H9 (cell line): ENCODE data around the gene CPO. TPM values are rescaled to one million over a fixed set of nuclear protein-coding genes. Genes with fewer than 3 reads are reported as not detected.

Source experiments
- DNase-seq: peaks from one replicate; pipeline ENCODE4 v3.0.0-alpha.2; 2017
- H2AFZ ChIP-seq: one replicate; pipeline ENCODE4 v1.6.1; 2013; ENCODE audit warnings: mild to moderate bottlenecking, low read length, control low read depth, moderate library complexity
- H2AK5ac ChIP-seq: 2 replicates; pipeline ENCODE4 v1.6.1; 2013; ENCODE audit warnings: low read length, control low read depth, mixed read lengths; ENCODE audit not compliant: insufficient read length
- H2BK120ac ChIP-seq: one replicate; pipeline ENCODE4 v1.6.1; 2013; ENCODE audit warnings: low read depth, mild to moderate bottlenecking, low read length, control low read depth, inconsistent platforms; ENCODE audit not compliant: poor library complexity, severe bottlenecking
- H2BK12ac ChIP-seq: 2 replicates; pipeline ENCODE4 v1.6.1; 2013; ENCODE audit warnings: low read length, control low read depth, mixed read lengths, low read depth; ENCODE audit not compliant: insufficient read length
- H2BK15ac ChIP-seq: 2 replicates; pipeline ENCODE4 v1.6.1; 2013; ENCODE audit warnings: low read depth, low read length, control low read depth
- H2BK20ac ChIP-seq: one replicate; pipeline ENCODE4 v1.6.1; 2013; ENCODE audit warnings: low read depth, mild to moderate bottlenecking, low read length, control low read depth, inconsistent platforms; ENCODE audit not compliant: poor library complexity, severe bottlenecking
- H2BK5ac ChIP-seq: 2 replicates; pipeline ENCODE4 v1.6.1; 2013; ENCODE audit warnings: low read length, control low read depth, mixed read lengths; ENCODE audit not compliant: insufficient read length
- H3K14ac ChIP-seq: 2 replicates; pipeline ENCODE4 v1.6.1; 2013; ENCODE audit warnings: low read length, control low read depth; ENCODE audit not compliant: insufficient read depth
- H3K18ac ChIP-seq: 2 replicates; pipeline ENCODE4 v1.6.1; 2013; ENCODE audit warnings: low read depth, mild to moderate bottlenecking, mixed read lengths, low read length, control low read depth; ENCODE audit not compliant: insufficient read length
- H3K23ac ChIP-seq: 2 replicates; pipeline ENCODE4 v1.6.1; 2013; ENCODE audit warnings: low read length, control low read depth, mixed read lengths, low read depth; ENCODE audit not compliant: insufficient read length
- H3K23me2 ChIP-seq: 2 replicates; pipeline ENCODE4 v1.6.1; 2013; ENCODE audit warnings: low read depth, mild to moderate bottlenecking, mixed read lengths, low read length, control low read depth; ENCODE audit not compliant: insufficient read length, poor library complexity, severe bottlenecking
- H3K27ac ChIP-seq: 2 replicates; pipeline ENCODE4 v1.5.1; 2013; ENCODE audit warnings: low read length, control low read depth, mixed read lengths, low read depth; ENCODE audit not compliant: insufficient read length
- H3K27me3 ChIP-seq: 2 replicates; pipeline ENCODE4 v1.6.1; 2013; ENCODE audit warnings: low read length, control low read depth, inconsistent platforms; ENCODE audit not compliant: insufficient read depth
- H3K4ac ChIP-seq: 2 replicates; pipeline ENCODE4 v1.6.1; 2013; ENCODE audit warnings: low read depth, mild to moderate bottlenecking, control low read depth, inconsistent platforms, low read length, moderate library complexity
- H3K4me1 ChIP-seq: 2 replicates; pipeline ENCODE4 v1.6.1; 2013; ENCODE audit warnings: low read length, control low read depth, inconsistent platforms; ENCODE audit not compliant: insufficient read depth
- H3K4me2 ChIP-seq: 2 replicates; pipeline ENCODE4 v1.6.1; 2013; ENCODE audit warnings: low read length, control low read depth, mixed read lengths; ENCODE audit not compliant: insufficient read length, insufficient read depth
- H3K56ac ChIP-seq: 2 replicates; pipeline ENCODE4 v1.6.1; 2013; ENCODE audit warnings: low read depth, mild to moderate bottlenecking, mixed read lengths, low read length, control low read depth; ENCODE audit not compliant: insufficient read length
- H3K79me1 ChIP-seq: 2 replicates; pipeline ENCODE4 v1.6.1; 2013; ENCODE audit warnings: low read depth, mild to moderate bottlenecking, moderate library complexity, low read length, control low read depth, inconsistent platforms; ENCODE audit not compliant: insufficient read depth, poor library complexity, severe bottlenecking
- H3K79me2 ChIP-seq: 2 replicates; pipeline ENCODE4 v1.6.1; 2013; ENCODE audit warnings: low read length, control low read depth, inconsistent platforms; ENCODE audit not compliant: insufficient read depth
- H3K9ac ChIP-seq: 2 replicates; pipeline ENCODE4 v1.6.1; 2013; ENCODE audit warnings: low read length, control low read depth, mixed read lengths; ENCODE audit not compliant: insufficient read length; ENCODE audit errors: extremely low read depth
- H3K9me3 ChIP-seq: one replicate; pipeline ENCODE4 v1.6.1; 2013; ENCODE audit warnings: low read depth, low read length, inconsistent platforms; ENCODE audit not compliant: control insufficient read depth
- H3T11ph ChIP-seq: one replicate; pipeline ENCODE4 v1.6.1; 2013; ENCODE audit warnings: mild to moderate bottlenecking, low read length, control low read depth, inconsistent platforms
- H4K20me1 ChIP-seq: one replicate; pipeline ENCODE4 v1.6.1; 2013; ENCODE audit not compliant: control insufficient read depth, insufficient read length, insufficient read depth
- H4K5ac ChIP-seq: 2 replicates; pipeline ENCODE4 v1.6.1; 2013; ENCODE audit warnings: low read depth, mild to moderate bottlenecking, mixed read lengths, low read length, control low read depth; ENCODE audit not compliant: insufficient read length
- H4K8ac ChIP-seq: replicated peaks from 2 replicates; pipeline ENCODE4 v1.6.1; 2013; ENCODE audit warnings: low read length, control low read depth, mixed read lengths, low read depth; ENCODE audit not compliant: insufficient read length
- H4K91ac ChIP-seq: 2 replicates; pipeline ENCODE4 v1.6.1; 2013; ENCODE audit warnings: low read depth, mild to moderate bottlenecking, moderate library complexity, mixed read lengths, low read length, control low read depth; ENCODE audit not compliant: insufficient read length
- H3K27ac Mint-ChIP-seq, 3 experiments: 2 replicates in 2 of 3; 3 replicates in 1 of 3; pipeline ENCODE4 v1.8.0; 2020 to 2021; ENCODE audit warnings: mixed read lengths in 3 of 3, mild to moderate bottlenecking in 1 of 3, moderate library complexity in 1 of 3
- H3K27me3 Mint-ChIP-seq: 2 replicates; pipeline ENCODE4 v1.8.0; 2021; ENCODE audit warnings: low read depth, mild to moderate bottlenecking, moderate library complexity, mixed read lengths
- H3K36me3 Mint-ChIP-seq, 3 experiments: 2 replicates in 2 of 3; 3 replicates in 1 of 3; pipeline ENCODE4 v1.8.0; 2020 to 2021; ENCODE audit warnings: low read depth in 3 of 3, mixed read lengths in 3 of 3; ENCODE audit not compliant: insufficient read depth in 1 of 3
- H3K4me1 Mint-ChIP-seq, 2 experiments: 2 replicates each; pipeline ENCODE4 v1.8.0; 2020; ENCODE audit warnings: mixed read lengths in 2 of 2
- H3K4me3 Mint-ChIP-seq, 2 experiments: 2 replicates in 1 of 2; 3 replicates in 1 of 2; pipeline ENCODE4 v1.8.0; 2020 to 2021; ENCODE audit warnings: mild to moderate bottlenecking in 2 of 2, mixed read lengths in 2 of 2, moderate library complexity in 1 of 2
- H3K9me3 Mint-ChIP-seq, 2 experiments: 2 replicates in 1 of 2; 3 replicates in 1 of 2; pipeline ENCODE4 v1.8.0; 2020; ENCODE audit warnings: mild to moderate bottlenecking in 2 of 2, mixed read lengths in 2 of 2, moderate library complexity in 1 of 2
- CTCF ChIP-seq: fragments of 200-600 bp; sonication (generic); conservative IDR thresholded peaks from 3 replicates; pipeline ENCODE4 v1.8.0; 2021; ENCODE audit warnings: antibody characterized with exemption, mild to moderate bottlenecking
- WGBS: extraction: QIAGEN DNeasy Blood & Tissue Kit; methylation state at CpG from one replicate; pipeline ENCODE4 v1.1.7; 2013; ENCODE audit warnings: missing lambda C conversion rate, low lambda C conversion rate, mixed read lengths; ENCODE audit not compliant: insufficient read length; ENCODE audit errors: extremely low coverage; 5-methylcytosine and 5-hydroxymethylcytosine counted together
- total RNA-seq: library from RNA; stranded (reverse); gene quantifications from 2 replicates; pipeline ENCODE4 v1.2.1, GENCODE V29; 2021

The CPO gene
- total RNA-seq, 1 experiment from 2014 or later = 0.68 TPM

DNA sequence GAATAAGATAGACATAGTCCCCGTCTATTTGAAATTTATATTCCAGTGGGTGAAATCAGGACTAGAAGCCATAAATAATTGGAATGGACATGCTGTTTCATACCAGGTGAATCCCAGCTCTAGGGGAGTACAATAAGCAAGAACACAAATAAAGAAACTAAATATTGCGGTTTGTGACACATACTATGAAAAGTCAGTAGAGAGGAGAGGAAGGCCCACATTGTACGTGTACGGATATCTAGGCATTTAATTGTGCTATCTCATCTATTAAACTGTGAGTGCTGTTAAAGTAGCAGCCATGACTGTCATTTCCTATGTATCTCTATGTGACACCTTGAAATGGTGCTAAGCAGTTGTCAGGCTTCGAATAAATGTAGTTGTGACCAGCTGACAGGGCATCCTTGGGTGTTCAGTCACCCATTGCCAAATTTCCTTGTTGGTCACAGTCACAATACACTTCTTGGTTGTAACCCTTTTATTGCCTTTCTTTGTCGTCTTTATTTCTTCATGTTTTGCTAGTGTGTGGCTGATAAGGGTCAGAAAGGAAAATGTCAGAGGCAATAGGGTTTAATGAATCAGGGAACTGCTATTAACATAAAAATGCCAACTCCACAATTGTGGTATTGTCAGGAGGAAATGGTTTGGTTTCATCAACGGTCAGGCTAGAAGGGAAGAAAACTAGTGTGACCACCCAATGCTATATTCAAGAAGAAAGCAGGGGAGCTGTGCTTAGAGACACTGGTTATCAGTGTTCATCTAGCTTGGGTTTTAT, 31.5 kb downstream of the CPO start:
- H2AFZ ChIP-seq = no peak overlapping the region
- Mint-ChIP-seq H3K27me3 (no peaks in the 10 kb centered on the region; the same call in 1 of the 2 replicates), H3K27ac (no peak overlapping the region), H3K36me3 (peaks cover 0 to 6% (median 5%) of the 10 kb centered on the region in 3 experiments; a peak in 2 of 7 replicates), H3K9me3 (peaks cover 0 to 6% of the 10 kb centered on the region in 2 experiments; a peak in 3 of 5 replicates), H3K4me1 (peaks cover 13 to 19% of the 10 kb centered on the region in 2 experiments), H3K4me3 (no peak overlapping the region)
- H3K27me3 ChIP-seq = no peaks in the 10 kb centered on the region
- DNase-seq = no peak
- no peak overlapping the region for H2BK20ac ChIP-seq
- no peak overlapping the region for H3K9ac ChIP-seq
- H3K9me3 ChIP-seq = no peaks in the 10 kb centered on the region
- H4K20me1 ChIP-seq = no peaks in the 10 kb centered on the region
- no peak overlapping the region for H2BK120ac ChIP-seq
- no peaks in the 10 kb centered on the region for H3K79me2 ChIP-seq
- H4K5ac ChIP-seq = no peak overlapping the region
- no peak overlapping the region for H3K18ac ChIP-seq
- no peak overlapping the region for H3T11ph ChIP-seq
- no peak overlapping the region for H3K14ac ChIP-seq
- H3K27ac ChIP-seq = no peak overlapping the region
- no CpG with 5 or more reads among the region's 7 CpGs for WGBS
- no peaks in the 10 kb centered on the region for H3K79me1 ChIP-seq
- TF ChIP-seq CTCF = no peak
- no peak overlapping the region for H4K91ac ChIP-seq
- H3K4me2 ChIP-seq = no peak overlapping the region
- H2BK15ac ChIP-seq = no peak overlapping the region
- H2AK5ac ChIP-seq = no peak overlapping the region
- no peak overlapping the region for H3K23ac ChIP-seq
- H2BK12ac ChIP-seq = no peak overlapping the region
- no peak overlapping the region for H4K8ac ChIP-seq
- no peak overlapping the region for H3K56ac ChIP-seq
- H3K4ac ChIP-seq = no peak overlapping the region
- H3K23me2 ChIP-seq = no peaks in the 10 kb centered on the region
- H2BK5ac ChIP-seq = no peak overlapping the region
- no peaks in the 10 kb centered on the region; the same call in 1 of the 2 replicates for H3K4me1 ChIP-seq
